GM19193 (cell line): Measurements from ENCODE around the gene STRN3.

Experiments
- POLR2A ChIP-seq: IDR thresholded peaks from 4 replicates; pipeline ENCODE4 v1.6.1; 2011; ENCODE audit not compliant: insufficient read depth, insufficient read length; ENCODE audit errors: extremely low read depth

STRN3 gene

GRCh38 chr14:30958555-30959407 is 67.4 kb downstream of the STRN3 start:
- no peak for TF ChIP-seq POLR2A

- TF ChIP-seq POLR2A: no peak
These were observed 68.3 kb downstream of the STRN3 start for GRCh38 chr14:30957813-30958370.

- no peak for TF ChIP-seq POLR2A
These were observed 76.5 kb downstream of the STRN3 start for GRCh38 chr14:30949651-30950050.

GRCh38 chr14:30943694-30944093 is 82.5 kb downstream of the STRN3 start:
- TF ChIP-seq POLR2A: no peak

GRCh38 chr14:30940886-30941285 is 85.3 kb downstream of the STRN3 start:
- no peak for TF ChIP-seq POLR2A

- TF ChIP-seq POLR2A: no peak
These were observed 87.6 kb downstream of the STRN3 start for GRCh38 chr14:30938617-30939016.

GRCh38 chr14:30935445-30935844 is 90.7 kb downstream of the STRN3 start:
- no peak for TF ChIP-seq POLR2A

- no peak for TF ChIP-seq POLR2A
These were observed 97.7 kb downstream of the STRN3 start for GRCh38 chr14:30928462-30928861.

- TF ChIP-seq POLR2A: no peak
These were observed 100.9 kb downstream of the STRN3 start for GRCh38 chr14:30925254-30925653.

- TF ChIP-seq POLR2A: no peak
These were observed 104.4 kb downstream of the STRN3 start for GRCh38 chr14:30921788-30922187.

- TF ChIP-seq POLR2A: no peak
These were observed 104.9 kb downstream of the STRN3 start for GRCh38 chr14:30921305-30921704.

- TF ChIP-seq POLR2A: no peak
These were observed 110.6 kb downstream of the STRN3 start for GRCh38 chr14:30915596-30915995.

- TF ChIP-seq POLR2A: no peak
These were observed 111.4 kb downstream of the STRN3 start for GRCh38 chr14:30914812-30915211.

GRCh38 chr14:30908826-30909225 is 117.4 kb downstream of the STRN3 start:
- TF ChIP-seq POLR2A: no peak

GRCh38 chr14:30907659-30908057 is 118.5 kb downstream of the STRN3 start:
- TF ChIP-seq POLR2A: no peak

GRCh38 chr14:30906752-30907658 is 119.2 kb downstream of the STRN3 start:
- TF ChIP-seq POLR2A: no peak
